ENCODE data around the gene FOXO3.

- no peak for TF ChIP-seq CTCF (IDR thresholded peaks at IDR 0.05)
- TF ChIP-seq POLR2AphosphoS5 (IDR thresholded peaks at IDR 0.05; ENCODE audit: low read depth, low read length), result no peak
- no peak for TF ChIP-seq REST (IDR thresholded peaks at IDR 0.05; ENCODE audit: insufficient read depth in 1 of 2, low read depth in 2 of 2, low read length in 1 of 2)
Measured at GRCh38 chr6:108710551-108710950, 149.8 kb downstream of the FOXO3 start.
